ENCODE data around the gene UNC5A.

The UNC5A gene

DNA sequence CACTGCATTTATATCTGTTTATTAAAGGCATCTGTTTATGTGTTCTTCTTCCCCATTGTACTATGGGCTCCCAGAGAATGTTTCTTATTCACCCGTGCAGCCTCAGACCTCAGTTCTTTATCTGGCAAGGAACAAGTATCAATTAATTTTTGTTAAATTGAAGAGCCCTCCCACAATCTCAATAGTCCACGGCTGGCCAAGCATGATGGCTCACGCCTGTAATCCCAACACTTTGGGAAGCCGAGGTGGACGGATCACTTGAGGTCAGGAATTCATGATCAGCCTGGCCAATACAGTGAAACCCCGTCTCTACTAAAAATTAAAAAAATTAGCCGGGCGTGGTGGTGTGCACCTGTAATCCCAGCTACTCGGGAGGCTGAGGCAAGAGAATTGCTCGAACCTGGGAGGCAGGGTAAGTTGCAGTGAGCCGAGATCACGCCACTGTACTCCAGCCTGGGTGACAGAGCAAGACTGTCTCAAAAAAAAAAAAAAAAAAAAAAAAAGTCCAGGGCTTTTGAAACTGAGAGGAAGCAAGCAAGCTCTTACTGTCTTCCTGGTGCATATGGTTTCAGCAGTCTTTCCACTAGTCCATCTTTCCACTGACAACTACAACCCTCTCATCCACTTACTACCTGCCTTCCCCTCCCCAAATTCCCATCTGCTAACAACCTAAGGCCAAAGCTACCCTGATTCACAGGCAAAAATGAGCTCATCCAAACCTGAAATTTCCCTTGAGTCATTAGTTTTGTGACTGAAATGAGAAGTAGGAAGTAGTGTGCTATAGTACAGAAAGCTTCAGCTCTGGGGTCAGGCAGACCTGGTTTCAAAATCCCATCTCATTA lies 91.1 kb downstream of the UNC5A start:
- peak in 1 of 2 experiments; percentile 42 for DNase-seq

DNA sequence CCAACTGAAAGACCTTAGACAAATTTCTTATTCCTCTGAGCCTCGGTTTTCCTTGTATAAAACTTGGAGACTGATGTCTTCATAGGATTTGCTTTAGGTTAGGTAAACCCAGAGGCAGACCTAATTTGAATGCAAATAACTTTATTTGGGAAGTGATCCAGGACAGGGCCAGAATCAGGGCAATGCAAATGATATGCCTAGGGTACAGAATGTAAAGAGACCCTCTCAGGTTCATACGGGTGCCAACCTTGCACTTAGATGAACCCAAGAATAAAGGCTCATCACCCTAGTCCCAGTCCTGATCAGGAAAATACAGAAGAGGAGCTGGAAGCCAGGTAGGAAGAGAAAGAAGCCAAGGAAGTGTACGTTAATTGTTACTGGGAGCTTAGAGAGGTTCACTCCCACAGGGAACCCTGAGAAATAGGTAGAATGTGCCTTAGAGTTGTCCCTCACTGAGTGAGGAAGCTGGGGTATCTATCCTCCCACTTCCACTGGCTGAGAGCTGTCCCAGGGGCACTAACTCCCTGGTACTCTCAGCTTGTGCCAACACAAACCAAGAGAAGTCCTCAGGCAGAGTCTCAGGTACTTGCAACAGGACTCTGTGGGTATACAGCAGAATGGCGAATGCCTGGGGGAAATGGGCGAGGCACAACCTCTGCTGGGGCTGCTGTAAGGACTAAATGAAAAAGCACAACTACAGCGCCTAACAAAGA lies 91.9 kb downstream of the UNC5A start:
- DNase-seq = no peak

DNA sequence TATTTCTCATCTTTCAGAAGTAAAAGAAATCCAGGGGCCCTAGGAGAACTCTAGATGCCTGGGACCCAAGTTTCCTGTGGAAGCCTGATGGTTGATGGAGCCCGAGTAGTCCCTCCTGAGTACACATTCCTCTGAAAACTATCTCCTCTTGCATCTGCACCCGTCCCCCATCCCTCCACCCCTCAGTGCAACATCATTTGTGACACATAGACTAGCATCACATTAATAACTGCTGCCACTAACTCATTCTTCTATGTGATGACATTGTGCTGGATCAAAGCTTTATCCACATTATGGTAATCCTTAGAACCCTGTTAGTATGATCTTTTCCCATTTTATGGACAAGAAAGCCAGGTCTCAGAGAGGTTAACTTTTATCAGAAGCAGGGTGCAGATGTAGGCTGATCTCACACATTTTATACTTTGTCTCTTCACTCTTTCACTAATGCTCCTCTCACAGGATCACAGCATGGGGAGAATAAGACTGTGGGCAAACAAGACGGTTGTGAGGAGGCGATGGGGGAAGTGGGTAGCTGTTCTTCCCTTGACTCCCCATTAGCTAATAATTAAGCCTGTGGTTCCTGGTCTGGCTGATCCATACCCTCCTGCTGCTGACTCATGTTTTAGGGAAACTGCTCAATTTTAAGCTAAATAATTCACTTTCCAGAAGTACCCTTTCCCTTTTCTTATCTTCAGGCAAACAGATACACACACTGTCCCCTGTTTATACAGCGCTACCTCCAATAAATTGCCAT lies 92.7 kb downstream of the UNC5A start:
- no peak for DNase-seq

DNA sequence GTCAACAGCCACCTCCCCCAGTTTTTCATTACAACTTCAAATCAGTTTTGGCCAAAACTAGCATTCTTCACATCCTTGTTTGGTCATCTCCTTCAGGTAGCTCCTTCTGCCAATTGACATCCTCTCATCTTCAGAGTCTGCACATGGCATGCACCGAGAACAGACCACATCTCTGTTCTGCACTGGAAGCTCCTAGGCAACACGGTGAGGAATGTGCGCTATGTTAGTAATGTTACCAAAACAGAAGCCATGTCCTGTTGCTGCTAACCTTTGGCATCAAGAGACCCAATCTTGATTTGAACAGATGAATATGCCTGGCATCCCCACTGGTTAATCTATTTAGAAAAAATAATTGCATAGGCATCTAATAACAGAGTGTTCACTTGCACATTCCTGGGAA lies 93.9 kb downstream of the UNC5A start:
- DNase-seq = no peak

DNA sequence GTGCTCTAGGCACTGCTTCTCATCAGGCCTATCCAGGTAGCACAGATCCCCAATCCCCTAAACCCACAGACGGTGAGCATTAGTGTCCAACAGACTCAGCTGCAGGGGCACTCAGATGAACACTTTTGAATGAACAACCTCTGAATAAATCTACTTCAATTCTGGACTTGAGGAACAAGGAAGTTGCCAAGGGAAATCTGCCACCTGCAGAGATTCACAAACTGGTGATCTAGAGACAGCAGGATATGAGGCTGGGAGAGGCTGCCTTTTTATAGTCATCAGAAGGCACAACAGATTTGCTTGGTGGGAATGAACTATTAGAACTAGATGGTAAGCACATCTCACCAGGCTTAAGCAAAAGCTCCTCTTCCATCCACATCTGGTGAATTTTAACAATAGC lies 95.8 kb downstream of the UNC5A start:
- no peak for DNase-seq

DNA sequence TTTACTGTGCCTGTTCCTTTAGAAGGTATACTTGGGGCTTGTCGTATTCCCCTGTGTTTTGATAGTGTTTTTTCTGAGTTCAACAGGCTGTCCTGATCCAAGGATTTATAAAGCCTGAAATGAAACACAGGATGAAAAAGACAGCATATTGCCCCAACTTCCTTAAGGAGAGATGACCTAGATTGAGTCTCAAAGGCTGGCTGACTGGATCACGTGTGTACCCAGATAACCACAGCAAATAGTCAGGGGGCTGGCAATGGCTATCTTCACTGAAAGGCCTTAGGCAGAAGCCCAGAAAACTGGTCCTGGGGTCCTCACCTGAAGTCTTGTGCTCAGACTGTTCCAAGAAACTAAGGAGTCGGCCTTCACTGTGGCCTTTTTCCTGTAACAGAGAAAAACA lies 96.4 kb downstream of the UNC5A start:
- no peak for DNase-seq

DNA sequence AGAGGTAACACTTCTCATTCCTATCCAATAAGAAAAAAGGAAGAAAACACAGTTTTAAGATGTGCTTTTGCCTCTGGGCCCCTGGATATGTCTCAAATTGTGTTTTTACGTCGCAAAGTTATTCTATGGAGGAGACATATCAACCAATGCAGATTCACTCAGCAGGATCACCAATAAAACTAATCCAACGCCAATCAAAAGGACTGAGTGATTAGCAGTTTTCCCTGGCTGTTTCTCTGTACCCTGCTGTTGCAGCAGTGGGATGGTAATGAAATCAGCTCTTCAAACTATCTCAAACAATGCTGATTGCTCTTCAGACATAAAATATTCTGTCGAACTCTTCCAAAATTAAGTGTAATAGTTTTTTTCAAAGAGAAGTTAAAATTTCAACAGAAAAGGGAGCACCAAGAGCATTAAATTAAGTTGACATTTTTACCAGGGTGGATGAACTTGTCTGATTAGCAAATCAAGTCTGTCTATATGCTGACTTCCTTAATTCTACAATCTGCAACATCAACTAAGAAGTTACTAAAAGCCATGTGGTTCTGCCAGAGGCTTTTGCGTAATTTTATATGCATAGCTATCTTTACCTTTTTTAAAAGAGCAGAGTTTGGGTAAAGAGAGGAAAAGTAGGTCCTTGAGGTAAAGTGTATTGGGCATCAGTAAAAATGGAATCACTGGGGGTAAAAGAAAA lies 98.5 kb downstream of the UNC5A start:
- DNase-seq = no peak

DNA sequence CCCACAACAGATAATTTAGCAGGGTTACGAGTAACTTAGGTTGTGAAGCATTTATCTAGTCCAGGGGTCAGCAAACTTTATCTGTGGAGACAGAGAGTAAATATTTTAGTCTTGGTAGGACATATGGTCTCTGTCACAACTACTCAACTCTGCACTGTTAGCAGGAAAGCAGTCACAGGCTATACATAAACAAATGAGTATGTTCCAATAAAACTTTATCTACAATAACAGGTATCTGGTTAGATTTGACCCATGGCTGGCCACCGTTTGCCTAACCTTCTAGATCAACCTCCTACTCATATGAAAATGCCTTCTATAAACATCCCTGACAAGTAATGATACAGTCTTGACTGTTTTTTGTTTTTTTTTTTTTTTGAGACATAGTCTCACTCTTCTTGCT lies 101.8 kb downstream of the UNC5A start:
- DNase-seq = no peak

DNA sequence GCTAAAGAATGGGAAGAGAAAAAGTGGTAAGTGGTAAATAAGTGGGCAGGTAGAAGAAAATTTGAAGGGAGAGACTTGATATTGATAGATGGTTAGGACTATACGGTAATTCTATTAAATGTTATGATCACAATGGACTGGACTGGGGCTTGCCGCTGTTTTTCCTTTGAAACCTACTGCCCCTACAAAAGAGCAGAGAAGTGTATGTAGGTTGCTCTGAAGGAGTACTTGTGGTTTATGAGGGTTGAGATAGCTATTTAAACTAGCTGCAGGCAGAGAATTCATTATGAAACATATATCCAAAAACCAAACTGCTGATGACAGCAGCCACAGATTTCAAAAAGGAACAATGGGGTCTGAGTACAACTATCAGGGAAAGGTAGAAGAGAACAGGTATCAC lies 105.5 kb downstream of the UNC5A start:
- DNase-seq = no peak

DNA sequence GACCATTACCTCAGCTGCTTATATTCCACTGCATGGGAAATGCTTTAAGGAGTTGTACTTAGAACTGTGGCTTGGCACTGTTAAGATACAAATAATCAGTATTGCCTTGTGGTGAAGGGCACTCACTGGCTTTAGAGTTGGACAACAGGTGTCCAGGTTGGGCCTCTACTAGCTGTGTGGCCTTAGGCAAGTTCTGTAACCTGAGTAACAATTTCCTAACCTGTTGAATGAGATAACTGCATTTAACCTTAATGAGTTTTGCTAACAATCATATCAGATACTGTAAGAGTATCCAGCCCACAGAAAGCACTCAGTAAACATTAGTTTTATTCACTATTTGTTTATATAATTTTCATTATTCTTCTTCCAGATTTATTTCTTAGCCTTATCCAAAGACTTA lies 106.0 kb downstream of the UNC5A start:
- DNase-seq = no peak

DNA sequence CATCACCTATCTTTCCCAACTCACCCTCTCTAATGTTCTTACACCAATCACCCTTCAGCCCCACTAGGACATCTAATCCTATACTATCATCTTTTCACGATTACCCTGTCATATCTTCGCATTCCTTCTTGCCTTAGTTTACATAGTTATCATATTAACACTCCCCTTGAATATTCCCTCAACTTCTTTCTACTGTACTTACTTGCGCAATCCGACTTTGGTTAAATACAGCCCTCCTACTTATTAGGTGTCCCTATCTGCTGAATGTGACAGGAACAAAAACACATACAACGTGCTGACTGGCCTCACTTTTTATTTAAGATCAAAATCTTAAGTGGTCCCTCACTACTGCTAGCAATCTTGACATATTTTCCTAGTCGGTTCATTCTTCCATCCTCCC lies 108.3 kb downstream of the UNC5A start:
- DNase-seq = no peak

DNA sequence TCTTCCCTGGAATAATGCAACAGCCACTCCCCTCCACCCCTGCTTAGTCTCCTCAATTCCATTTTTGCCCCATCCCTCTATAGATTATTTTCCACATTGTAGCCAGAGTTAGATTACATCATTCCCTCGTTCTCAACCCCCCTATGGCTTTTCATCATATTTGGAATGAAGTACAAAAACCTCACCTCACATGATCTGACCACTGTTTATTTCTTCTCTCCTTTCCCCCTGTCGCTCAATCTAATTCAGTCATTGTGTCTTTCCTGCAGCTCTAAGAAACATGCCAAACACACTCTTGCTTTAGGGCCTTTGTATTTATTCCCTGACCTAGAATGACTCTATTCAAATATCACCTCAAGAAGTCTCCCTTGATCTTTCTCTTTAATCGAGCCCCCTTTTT lies 111.4 kb downstream of the UNC5A start:
- DNase-seq = no peak

DNA sequence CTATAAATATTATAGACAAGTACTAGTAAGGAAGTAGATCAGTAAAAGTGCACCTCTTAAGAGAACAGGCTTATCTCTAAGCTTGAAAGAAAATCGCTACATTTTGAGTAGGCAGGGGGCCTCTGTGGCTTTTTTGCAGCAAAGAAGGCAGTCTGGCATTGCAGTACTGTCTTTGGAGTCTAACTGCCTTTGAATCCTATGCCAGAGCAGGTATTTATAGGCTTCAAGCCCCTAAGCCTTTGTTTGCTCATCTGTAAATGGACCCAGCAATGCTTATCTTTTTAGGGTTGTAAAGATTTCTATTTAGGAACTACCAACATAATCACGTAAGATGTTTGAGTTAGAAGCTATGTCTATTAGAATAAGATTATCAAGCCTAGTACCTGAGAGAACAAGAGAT lies 112.5 kb downstream of the UNC5A start:
- DNase-seq = no peak

DNA sequence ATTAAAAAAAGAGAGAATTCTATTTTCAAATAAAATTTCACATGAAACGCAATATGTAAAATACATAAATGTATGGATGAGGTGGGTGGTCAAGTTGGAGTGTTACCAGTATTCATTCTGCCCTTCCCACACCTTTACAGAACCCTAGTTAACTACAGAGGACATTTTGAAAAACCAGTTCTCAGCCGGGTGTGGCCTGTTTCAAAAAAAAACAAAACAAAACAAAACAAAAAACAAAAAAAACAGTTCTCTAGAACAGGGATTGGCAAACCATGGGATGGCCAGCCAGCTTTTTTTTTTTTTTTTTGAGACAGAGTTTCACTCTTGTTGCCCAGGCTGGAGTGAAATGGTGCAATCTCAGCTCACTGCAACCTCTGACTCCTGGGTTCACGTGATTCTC lies 117.2 kb downstream of the UNC5A start:
- DNase-seq = no peak

DNA sequence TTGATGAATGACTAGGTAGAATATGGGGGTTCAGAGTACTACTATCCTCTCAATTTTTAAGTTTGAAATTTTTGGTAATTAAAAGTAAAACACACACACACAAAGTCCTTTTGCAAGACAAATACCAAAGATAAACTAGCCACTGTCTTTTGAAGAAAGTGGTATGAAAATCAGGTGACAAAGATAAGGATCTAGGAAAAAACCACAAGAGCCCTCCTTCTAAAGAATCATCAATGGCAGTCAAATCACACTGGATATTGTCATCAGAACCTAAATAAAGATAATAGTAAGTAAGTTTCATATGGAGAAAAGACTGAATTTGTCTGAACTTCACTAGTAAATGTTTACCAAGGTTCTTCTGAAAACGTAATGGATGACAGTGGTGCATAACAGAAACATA lies 119.3 kb downstream of the UNC5A start:
- no peak for DNase-seq

Data from activated T-cell treated with anti-CD3 and anti-CD28 coated beads, Interleukin-2, amount 50 U/mL, for 48 hours (primary cell).